ENCODE measurements around the gene WNT3. TPM values are rescaled to one million over a fixed set of nuclear protein-coding genes. Genes with fewer than 3 reads are reported as not detected.

WNT3 gene
- total and polyA plus RNA-seq, 8 donors = 1.7 to 3.0 (median 2.4) TPM

GRCh38 chr17:46768540-46768870, 50.0 kb downstream of the WNT3 start:
- DNase-seq (peak in 1 of 4 donors; percentile 65), ATAC-seq (no peak)
- H3K27ac ChIP-seq = no peak overlapping the region
- H3K4me3 ChIP-seq = no peak overlapping the region
- H3K9me3 ChIP-seq = no peaks in the 10 kb centered on the region
- TF ChIP-seq, protein P1, sequence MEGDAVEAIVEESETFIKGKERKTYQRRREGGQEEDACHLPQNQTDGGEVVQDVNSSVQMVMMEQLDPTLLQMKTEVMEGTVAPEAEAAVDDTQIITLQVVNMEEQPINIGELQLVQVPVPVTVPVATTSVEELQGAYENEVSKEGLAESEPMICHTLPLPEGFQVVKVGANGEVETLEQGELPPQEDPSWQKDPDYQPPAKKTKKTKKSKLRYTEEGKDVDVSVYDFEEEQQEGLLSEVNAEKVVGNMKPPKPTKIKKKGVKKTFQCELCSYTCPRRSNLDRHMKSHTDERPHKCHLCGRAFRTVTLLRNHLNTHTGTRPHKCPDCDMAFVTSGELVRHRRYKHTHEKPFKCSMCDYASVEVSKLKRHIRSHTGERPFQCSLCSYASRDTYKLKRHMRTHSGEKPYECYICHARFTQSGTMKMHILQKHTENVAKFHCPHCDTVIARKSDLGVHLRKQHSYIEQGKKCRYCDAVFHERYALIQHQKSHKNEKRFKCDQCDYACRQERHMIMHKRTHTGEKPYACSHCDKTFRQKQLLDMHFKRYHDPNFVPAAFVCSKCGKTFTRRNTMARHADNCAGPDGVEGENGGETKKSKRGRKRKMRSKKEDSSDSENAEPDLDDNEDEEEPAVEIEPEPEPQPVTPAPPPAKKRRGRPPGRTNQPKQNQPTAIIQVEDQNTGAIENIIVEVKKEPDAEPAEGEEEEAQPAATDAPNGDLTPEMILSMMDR (IDR thresholded peaks at IDR 0.05) = no peak
- intact Hi-C loops (cut with DNase I) = no loop called here
- no peaks in the 10 kb centered on the region for H3K36me3 ChIP-seq
- peaks cover 0 to 54% of the 10 kb centered on the region in 2 donors for H3K27me3 ChIP-seq
- peaks cover 0 to 35% of the 10 kb centered on the region in 2 donors for H3K4me1 ChIP-seq

- DNase-seq (no peak), ATAC-seq (no peak)
These were observed 51.7 kb downstream of the WNT3 start for GRCh38 chr17:46766493-46767491.

GRCh38 chr17:46765453-46765852, 53.0 kb downstream of the WNT3 start:
- Histone ChIP-seq H3K27ac (no peak overlapping the region), H3K4me3 (no peak overlapping the region), H3K36me3 (peaks cover 0 to 6% of the 10 kb centered on the region in 2 donors), H3K27me3 (peaks cover 0 to 26% of the 10 kb centered on the region in 2 donors), H3K9me3 (no peaks in the 10 kb centered on the region), H3K4me1 (peaks cover 0 to 18% of the 10 kb centered on the region in 2 donors)
- DNase-seq (peak in 1 of 4 donors; percentile 60), ATAC-seq (no peak)
- TF ChIP-seq, protein P1 (IDR thresholded peaks at IDR 0.05) = no peak
- intact Hi-C loops (cut with DNase I) = no loop called here

More at GRCh38 chr17:46766493-46767491, 51.7 kb downstream of the WNT3 start:
- H3K4me3 ChIP-seq = no peak overlapping the region
- H3K36me3 ChIP-seq = no peaks in the 10 kb centered on the region
- H3K4me1 ChIP-seq = peaks cover 0 to 26% of the 10 kb centered on the region in 2 donors
- intact Hi-C loops (cut with DNase I) = no loop called here
- H3K27me3 ChIP-seq = peaks cover 0 to 36% of the 10 kb centered on the region in 2 donors
- H3K9me3 ChIP-seq = no peaks in the 10 kb centered on the region
- TF ChIP-seq, protein P1 (IDR thresholded peaks at IDR 0.05) = no peak
- H3K27ac ChIP-seq = no peak overlapping the region

DNA sequence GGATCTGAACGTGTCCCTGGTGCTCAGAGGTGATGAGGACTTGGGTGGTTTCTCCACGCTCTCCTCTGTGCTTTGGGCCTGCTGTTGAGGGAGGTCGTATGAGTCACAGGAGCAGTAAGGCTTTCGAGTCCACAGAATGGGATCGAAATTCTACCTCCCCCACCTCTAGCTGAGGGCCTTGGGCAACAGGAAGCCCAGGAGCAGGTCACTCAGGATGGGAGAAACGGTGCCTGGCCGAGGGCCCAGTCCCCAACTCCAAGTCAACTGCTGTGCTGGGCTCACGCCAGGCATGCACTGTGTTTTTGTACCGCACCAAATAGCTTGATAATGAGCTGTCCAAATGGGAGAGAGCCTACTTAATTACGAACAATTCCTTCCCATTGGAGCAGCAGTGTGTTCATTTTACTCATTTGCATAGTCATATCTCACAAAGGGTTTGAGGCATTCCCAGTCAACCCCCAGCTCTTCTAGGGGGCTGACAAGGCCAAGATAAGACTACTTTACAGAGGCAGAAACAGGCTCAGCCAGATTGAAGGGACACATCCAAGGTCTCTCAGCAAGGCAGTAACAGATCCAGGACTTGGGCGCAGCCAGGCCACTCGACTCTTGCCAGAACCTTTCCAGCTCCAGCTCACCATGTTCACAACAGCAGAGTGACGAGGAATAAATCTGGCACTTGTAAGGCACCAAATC, 53.6 kb downstream of the WNT3 start:
- ATAC-seq (peak; percentile 88), DNase-seq (peak in 3 of 4 donors; percentile 32 to 84 (median 67))
- Histone ChIP-seq H3K9me3 (no peaks in the 10 kb centered on the region), H3K4me1 (peaks cover 0 to 12% of the 10 kb centered on the region in 2 donors), H3K27ac (no peak overlapping the region), H3K4me3 (no peak overlapping the region), H3K27me3 (peaks cover 0 to 20% of the 10 kb centered on the region in 2 donors), H3K36me3 (peaks cover 0 to 10% of the 10 kb centered on the region in 2 donors)
- intact Hi-C loops (cut with DNase I) = no loop called here
- TF ChIP-seq, protein P1 (IDR thresholded peaks at IDR 0.05) = no peak
